DOHH2 (cell line): Measurements from ENCODE around the gene FXYD4.

Experiments
- H3F3A ChIP-seq: fragments of 200-600 bp; sonication (generic), shearing (Covaris generic); 2 replicates; pipeline ENCODE4 v1.6.0; 2016; ENCODE audit warnings: antibody characterized with exemption, mild to moderate bottlenecking; ENCODE audit not compliant: control insufficient read depth, insufficient read depth
- H3K27ac ChIP-seq: fragments of 200-600 bp; sonication (generic); 2 replicates; pipeline ENCODE4 v1.5.1; 2014; ENCODE audit warnings: low read depth, mild to moderate bottlenecking, low read length, moderate library complexity
- H3K27me3 ChIP-seq: fragments of 200-600 bp; sonication (generic); 2 replicates; pipeline ENCODE4 v1.6.1; 2014; ENCODE audit warnings: mild to moderate bottlenecking, low read length, mixed read lengths; ENCODE audit not compliant: control insufficient read depth
- H3K36me3 ChIP-seq: fragments of 200-600 bp; sonication (generic); 2 replicates; pipeline ENCODE4 v1.6.1; 2014; ENCODE audit warnings: mild to moderate bottlenecking, low read length, moderate library complexity, mixed read lengths; ENCODE audit not compliant: control insufficient read depth
- H3K4me1 ChIP-seq: fragments of 200-600 bp; sonication (generic); 2 replicates; pipeline ENCODE4 v1.6.1; 2014; ENCODE audit warnings: mild to moderate bottlenecking, low read length, mixed read lengths; ENCODE audit not compliant: control insufficient read depth
- H3K4me2 ChIP-seq: fragments of 200-600 bp; sonication (generic); 2 replicates; pipeline ENCODE4 v1.6.0; 2014; ENCODE audit warnings: mild to moderate bottlenecking, low read length, moderate library complexity
- H3K4me3 ChIP-seq: fragments of 200-600 bp; sonication (generic); 2 replicates; pipeline ENCODE4 v1.5.1; 2014; ENCODE audit warnings: mild to moderate bottlenecking, low read length, mixed read lengths
- H3K79me2 ChIP-seq: fragments of 200-600 bp; sonication (generic); 2 replicates; pipeline ENCODE4 v1.6.1; 2014; ENCODE audit warnings: mild to moderate bottlenecking, low read length, mixed read lengths; ENCODE audit not compliant: control insufficient read depth
- H3K9me2 ChIP-seq: fragments of 200-600 bp; sonication (generic); replicated peaks from 2 replicates; pipeline ENCODE4 v1.6.1; 2014; ENCODE audit warnings: mild to moderate bottlenecking, low read length, mixed read lengths; ENCODE audit not compliant: control insufficient read depth
- H3K9me3 ChIP-seq: fragments of 200-600 bp; sonication (generic); 2 replicates; pipeline ENCODE4 v1.6.1; 2014; ENCODE audit warnings: antibody characterized with exemption, low read length, mixed read lengths; ENCODE audit not compliant: control insufficient read depth, insufficient read depth
- H4K20me1 ChIP-seq: fragments of 200-600 bp; sonication (generic); 2 replicates; pipeline ENCODE4 v1.6.0; 2014; ENCODE audit warnings: low read depth, mild to moderate bottlenecking, antibody characterized with exemption, low read length, moderate library complexity; ENCODE audit not compliant: control insufficient read depth, insufficient read depth
- EZH2phosphoT487 ChIP-seq: fragments of 200-600 bp; sonication (generic); IDR thresholded peaks from 2 replicates; pipeline ENCODE4 v1.6.1; 2017; ENCODE audit warnings: borderline replicate concordance, mild to moderate bottlenecking, antibody characterized with exemption, low read length, moderate library complexity, mixed read lengths
- TF ChIP-seq, protein P1 (sequence below): fragments of 200-600 bp; sonication (generic); IDR thresholded peaks from one replicate; pipeline ENCODE4 v1.5.1; 2014; ENCODE audit warnings: antibody characterized with exemption, mild to moderate bottlenecking, low read depth, low read length; ENCODE audit not compliant: poor library complexity, severe bottlenecking

Gene FXYD4

DNA sequence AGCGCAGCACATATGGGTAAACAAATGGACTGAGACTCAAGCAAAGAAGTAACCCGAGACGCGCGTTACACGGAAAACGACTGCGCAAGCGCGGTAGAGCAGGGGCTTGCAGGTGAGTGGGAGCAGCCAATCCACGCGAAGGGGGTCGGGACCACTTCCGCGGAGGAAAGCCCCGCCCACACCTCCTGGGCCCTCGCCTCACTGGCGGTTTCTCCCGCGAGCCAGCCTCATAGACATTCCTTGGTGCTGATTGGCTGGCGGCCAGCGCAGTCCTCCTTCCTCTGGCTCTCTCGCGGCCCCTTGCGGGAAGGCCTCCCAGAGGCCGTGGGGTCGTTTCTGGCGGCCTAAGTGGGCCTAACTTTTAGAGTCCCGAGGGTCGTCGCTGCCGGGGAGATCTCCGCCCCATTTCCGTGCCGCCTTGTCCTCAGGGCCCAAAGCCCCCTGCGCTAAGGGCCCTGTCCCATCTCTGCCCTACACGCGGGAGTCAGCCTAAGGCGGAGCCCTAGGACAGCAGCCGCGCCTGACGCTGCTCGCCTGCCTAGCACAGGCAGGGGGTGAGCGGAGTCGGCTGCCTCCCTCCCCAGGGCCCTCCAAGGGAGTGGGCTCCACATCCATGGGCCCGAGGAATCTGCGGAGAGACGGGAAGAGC lies 9.1 kb upstream of the FXYD4 start:
- no peaks in the 10 kb centered on the region for H3F3A ChIP-seq
- no peaks in the 10 kb centered on the region for H3K36me3 ChIP-seq

DNA sequence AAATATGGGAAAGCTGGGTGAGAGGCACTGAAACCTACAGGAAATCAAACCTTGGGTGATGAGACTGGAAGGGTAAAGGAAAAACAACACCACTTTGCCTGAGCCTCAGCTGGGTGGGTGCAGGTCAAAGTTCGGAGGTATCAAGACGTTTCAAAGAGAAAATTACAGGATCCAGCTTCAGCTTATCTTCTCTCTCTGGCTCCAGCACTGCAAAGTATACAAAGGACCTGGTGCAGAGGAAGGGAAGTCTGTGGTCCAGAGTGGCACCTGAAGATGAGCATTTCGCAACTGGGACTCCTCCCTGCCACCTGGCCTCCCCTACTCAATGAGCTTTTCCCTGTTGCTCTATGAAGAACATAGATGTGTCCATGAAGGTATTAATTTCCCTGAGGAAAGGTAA lies 6.4 kb upstream of the FXYD4 start:
- no peak overlapping the region for H3K27ac ChIP-seq
- no peak for TF ChIP-seq EZH2phosphoT487
- TF ChIP-seq, protein P1, sequence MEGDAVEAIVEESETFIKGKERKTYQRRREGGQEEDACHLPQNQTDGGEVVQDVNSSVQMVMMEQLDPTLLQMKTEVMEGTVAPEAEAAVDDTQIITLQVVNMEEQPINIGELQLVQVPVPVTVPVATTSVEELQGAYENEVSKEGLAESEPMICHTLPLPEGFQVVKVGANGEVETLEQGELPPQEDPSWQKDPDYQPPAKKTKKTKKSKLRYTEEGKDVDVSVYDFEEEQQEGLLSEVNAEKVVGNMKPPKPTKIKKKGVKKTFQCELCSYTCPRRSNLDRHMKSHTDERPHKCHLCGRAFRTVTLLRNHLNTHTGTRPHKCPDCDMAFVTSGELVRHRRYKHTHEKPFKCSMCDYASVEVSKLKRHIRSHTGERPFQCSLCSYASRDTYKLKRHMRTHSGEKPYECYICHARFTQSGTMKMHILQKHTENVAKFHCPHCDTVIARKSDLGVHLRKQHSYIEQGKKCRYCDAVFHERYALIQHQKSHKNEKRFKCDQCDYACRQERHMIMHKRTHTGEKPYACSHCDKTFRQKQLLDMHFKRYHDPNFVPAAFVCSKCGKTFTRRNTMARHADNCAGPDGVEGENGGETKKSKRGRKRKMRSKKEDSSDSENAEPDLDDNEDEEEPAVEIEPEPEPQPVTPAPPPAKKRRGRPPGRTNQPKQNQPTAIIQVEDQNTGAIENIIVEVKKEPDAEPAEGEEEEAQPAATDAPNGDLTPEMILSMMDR, result no peak
- no peaks in the 10 kb centered on the region for H4K20me1 ChIP-seq
- no peaks in the 10 kb centered on the region for H3K36me3 ChIP-seq
- no peaks in the 10 kb centered on the region for H3K79me2 ChIP-seq
- no peak overlapping the region for H3K4me3 ChIP-seq
- no peaks in the 10 kb centered on the region for H3K9me3 ChIP-seq
- H3K9me2 ChIP-seq, result no peaks in the 10 kb centered on the region
- H3K4me2 ChIP-seq, result no peak overlapping the region
- peaks cover 7% of the 10 kb centered on the region for H3K4me1 ChIP-seq
- H3K27me3 ChIP-seq, result no peaks in the 10 kb centered on the region
- no peaks in the 10 kb centered on the region for H3F3A ChIP-seq

More for the DNA sequence above, 9.1 kb upstream of the FXYD4 start:
- Histone ChIP-seq H3K4me1 (peaks cover 7% of the 10 kb centered on the region), H3K27ac (no peak overlapping the region), H3K9me2 (no peaks in the 10 kb centered on the region), H4K20me1 (no peaks in the 10 kb centered on the region), H3K79me2 (no peaks in the 10 kb centered on the region), H3K4me3 (peak overlapping the region; percentile 54), H3K27me3 (no peaks in the 10 kb centered on the region), H3K4me2 (peak overlapping the region; percentile 62), H3K9me3 (no peaks in the 10 kb centered on the region)
- no peak for TF ChIP-seq EZH2phosphoT487
- TF ChIP-seq, protein P1, result no peak

DNA sequence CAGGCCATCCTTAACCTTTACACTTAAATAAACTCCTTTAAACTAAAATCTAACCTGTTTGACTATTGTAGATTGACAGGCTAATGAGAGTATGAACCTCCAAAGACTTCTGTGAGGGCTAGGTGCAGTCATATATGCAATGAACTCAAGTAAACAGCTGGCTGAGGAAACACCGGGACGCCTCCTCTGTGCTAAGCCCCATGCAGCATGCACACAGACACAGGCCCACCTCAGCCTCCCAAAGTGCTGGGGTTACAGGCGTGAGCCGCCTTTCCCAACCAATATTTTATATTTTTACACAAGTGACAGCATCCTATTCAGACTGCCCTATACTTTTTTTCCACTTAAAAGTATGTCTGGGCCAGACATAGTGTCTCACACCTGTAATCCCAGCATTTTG lies 1.5 kb upstream of the FXYD4 start:
- Histone ChIP-seq H3K36me3 (no peaks in the 10 kb centered on the region), H3K9me2 (no peaks in the 10 kb centered on the region), H3K27ac (no peak overlapping the region), H3K27me3 (peaks cover 8% of the 10 kb centered on the region), H3K79me2 (no peaks in the 10 kb centered on the region), H3K4me3 (no peak overlapping the region), H3K9me3 (no peaks in the 10 kb centered on the region), H3K4me2 (no peak overlapping the region), H3K4me1 (no peaks in the 10 kb centered on the region), H4K20me1 (no peaks in the 10 kb centered on the region), H3F3A (no peaks in the 10 kb centered on the region)
- no peak for TF ChIP-seq EZH2phosphoT487
- TF ChIP-seq, protein P1, result no peak
